ENCODE results near the gene SELPLG.
"Not testable (repeated sequence)": the region's sequence is repeated elsewhere in the genome, so short reads cannot be mapped to it uniquely, and the experiment has no call there.

The SELPLG gene

GRCh38 chr12:108589840-108590229, 43.9 kb downstream of the SELPLG start:
- no peak for DNase-seq (ENCODE audit: low spot score)

- DNase-seq (ENCODE audit: low spot score) = no peak
These were observed 44.5 kb downstream of the SELPLG start for GRCh38 chr12:108589028-108589839.

GRCh38 chr12:108587826-108588225, 45.9 kb downstream of the SELPLG start:
- DNase-seq (ENCODE audit: low spot score) = peak; percentile 85

- DNase-seq (ENCODE audit: low spot score) = no peak
These were observed 47.4 kb downstream of the SELPLG start for GRCh38 chr12:108586306-108586705.

GRCh38 chr12:108585864-108586263, 47.8 kb downstream of the SELPLG start:
- no peak for DNase-seq (ENCODE audit: low spot score)

- DNase-seq (ENCODE audit: low spot score) = no peak
These were observed 49.1 kb downstream of the SELPLG start for GRCh38 chr12:108584456-108585065.

GRCh38 chr12:108583991-108584390, 49.7 kb downstream of the SELPLG start:
- DNase-seq (ENCODE audit: low spot score) = no peak

- no peak for DNase-seq (ENCODE audit: low spot score)
These were observed 50.5 kb downstream of the SELPLG start for GRCh38 chr12:108582978-108583770.

GRCh38 chr12:108582509-108582908, 51.2 kb downstream of the SELPLG start:
- DNase-seq (ENCODE audit: low spot score) = no peak

- no peak for DNase-seq (ENCODE audit: low spot score)
These were observed 52.1 kb downstream of the SELPLG start for GRCh38 chr12:108581311-108582227.

GRCh38 chr12:108580531-108580930, 53.2 kb downstream of the SELPLG start:
- no peak for DNase-seq (ENCODE audit: low spot score)

- DNase-seq (ENCODE audit: low spot score) = no peak
These were observed 54.9 kb downstream of the SELPLG start for GRCh38 chr12:108578813-108579212.

- no peak for DNase-seq (ENCODE audit: low spot score)
These were observed 55.4 kb downstream of the SELPLG start for GRCh38 chr12:108578264-108578663.

GRCh38 chr12:108577458-108577857, 56.2 kb downstream of the SELPLG start:
- DNase-seq (ENCODE audit: low spot score) = no peak

- DNase-seq (ENCODE audit: low spot score) = no peak
These were observed 56.9 kb downstream of the SELPLG start for GRCh38 chr12:108576660-108577234.

- DNase-seq (ENCODE audit: low spot score) = no peak
These were observed 58.3 kb downstream of the SELPLG start for GRCh38 chr12:108575199-108575912.

GRCh38 chr12:108574276-108574675, 59.4 kb downstream of the SELPLG start:
- DNase-seq (ENCODE audit: low spot score) = not testable (repeated sequence)

GRCh38 chr12:108573317-108573716, 60.4 kb downstream of the SELPLG start:
- no peak for DNase-seq (ENCODE audit: low spot score)

GRCh38 chr12:108572166-108572790, 61.4 kb downstream of the SELPLG start:
- DNase-seq (ENCODE audit: low spot score) = no peak
